SK-N-SH (cell line): ENCODE data around the gene APOBR.

Experiments used
- CHD2 ChIP-seq: fragments of 150-350 bp; IDR thresholded peaks from 2 replicates; pipeline ENCODE4 v1.6.1; 2018; ENCODE audit warnings: low read length; ENCODE audit not compliant: partially characterized antibody
- CTCF ChIP-seq: fragments of 200-600 bp; sonication (generic); IDR thresholded peaks from 2 replicates; pipeline ENCODE4 v1.6.1; 2017; ENCODE audit warnings: antibody characterized with exemption, mild to moderate bottlenecking, moderate library complexity
- EP300 ChIP-seq, 2 experiments: IDR thresholded peaks; 2 replicates each; pipeline versions ENCODE4 v1.4.0 to v1.6.1; 2012; ENCODE audit warnings: borderline replicate concordance in 1 of 2, low read depth in 1 of 2, low read length in 1 of 2
- EZH2phosphoT487 ChIP-seq: fragments of 200-600 bp; sonication (generic); IDR thresholded peaks from 2 replicates; pipeline ENCODE4 v1.6.1; 2017; ENCODE audit warnings: low read depth, mixed run types, mild to moderate bottlenecking, antibody characterized with exemption, moderate library complexity, borderline replicate concordance
- FOXM1 ChIP-seq: IDR thresholded peaks from 2 replicates; pipeline ENCODE4 v1.4.0; 2012; ENCODE audit warnings: low read depth, mild to moderate bottlenecking
- MXI1 ChIP-seq: IDR thresholded peaks from 2 replicates; pipeline ENCODE4 v1.6.1; 2012; ENCODE audit warnings: mild to moderate bottlenecking, low read depth, low read length, improper control_type of control experiment
- NFIC ChIP-seq: IDR thresholded peaks from 2 replicates; pipeline ENCODE4 v1.4.0; 2012; ENCODE audit warnings: borderline replicate concordance
- POLR2AphosphoS5 ChIP-seq: IDR thresholded peaks from 2 replicates; pipeline ENCODE4 v1.6.1; 2012; ENCODE audit warnings: low read depth, low read length
- RCOR1 ChIP-seq: fragments of 150-350 bp; IDR thresholded peaks from 2 replicates; pipeline ENCODE4 v1.6.1; 2017; ENCODE audit warnings: antibody characterized with exemption, low read length
- REST ChIP-seq: IDR thresholded peaks from 2 replicates; pipeline ENCODE4 v1.6.1; 2012; ENCODE audit warnings: mild to moderate bottlenecking, low read depth, low read length, moderate library complexity
- TAF1 ChIP-seq: IDR thresholded peaks from 2 replicates; pipeline ENCODE4 v1.6.1; 2012; ENCODE audit warnings: low read depth, mild to moderate bottlenecking, low read length, moderate library complexity, borderline replicate concordance
- TCF12 ChIP-seq: IDR thresholded peaks from 2 replicates; pipeline ENCODE4 v1.4.0; 2012
- YY1 ChIP-seq: IDR thresholded peaks from 2 replicates; pipeline ENCODE4 v1.4.0; 2012; ENCODE audit warnings: low read depth, mild to moderate bottlenecking
- TF ChIP-seq, protein P1 (sequence below): IDR thresholded peaks from 2 replicates; pipeline ENCODE4 v1.4.0; 2012; ENCODE audit warnings: low read depth

DNA sequence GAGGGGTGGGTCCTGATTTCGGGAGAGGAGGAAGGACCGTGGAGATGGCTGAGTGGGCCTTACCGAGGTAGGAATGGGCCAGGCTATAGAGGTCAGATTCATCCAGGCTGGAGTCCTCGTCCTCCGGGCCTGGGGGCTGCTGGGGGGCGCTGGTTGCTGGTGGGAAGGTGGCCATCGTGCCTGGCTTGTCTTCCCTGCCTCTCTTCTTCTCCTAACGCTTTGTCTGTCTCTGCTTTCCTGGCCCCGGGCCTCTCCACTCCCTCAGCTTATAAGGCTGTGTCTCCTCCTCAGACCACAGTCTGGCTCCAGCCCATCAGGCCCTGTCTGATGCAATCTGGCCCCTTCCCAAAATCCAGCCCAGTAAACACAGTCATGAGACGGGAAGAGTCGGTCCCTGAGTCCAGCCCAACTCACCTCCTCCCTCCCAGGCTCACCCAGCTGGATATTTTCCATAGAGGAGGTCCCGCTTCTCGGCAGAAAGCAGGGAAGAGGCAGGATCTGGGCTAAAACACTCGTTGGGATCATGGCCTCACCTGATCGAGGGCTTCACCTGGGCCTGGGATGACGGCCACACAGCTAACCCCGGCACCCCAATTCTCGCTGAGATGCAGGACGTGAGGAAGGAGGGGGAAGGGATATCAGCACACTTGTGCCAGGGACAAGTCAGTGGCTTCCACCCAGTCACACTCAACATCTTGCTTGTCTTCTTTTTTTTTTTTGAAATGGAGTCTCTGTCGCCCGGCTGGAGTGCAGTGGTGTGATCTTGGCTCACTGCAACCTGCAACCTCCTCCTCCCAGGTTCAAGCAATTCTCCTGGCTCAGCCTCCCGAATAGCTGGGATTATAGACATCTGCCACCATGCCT lies 44.5 kb downstream of the APOBR start, which contains the start of gene NUPR1:
- TF ChIP-seq REST (no peak), CTCF (no peak), RCOR1 (no peak), EP300 (IDR thresholded peaks at IDR 0.05; ENCODE audit: borderline replicate concordance in 1 of 2, low read depth in 1 of 2, low read length in 1 of 2) (no peak), CHD2 (no peak), NFIC (no peak), MXI1 (no peak), EZH2phosphoT487 (no peak), POLR2AphosphoS5 (no peak), YY1 (no peak), TCF12 (no peak), TAF1 (no peak), FOXM1 (no peak)
- TF ChIP-seq, protein P1, sequence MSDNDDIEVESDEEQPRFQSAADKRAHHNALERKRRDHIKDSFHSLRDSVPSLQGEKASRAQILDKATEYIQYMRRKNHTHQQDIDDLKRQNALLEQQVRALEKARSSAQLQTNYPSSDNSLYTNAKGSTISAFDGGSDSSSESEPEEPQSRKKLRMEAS: no peak
